ENCODE results near the gene CD300E.

The CD300E gene

GRCh38 chr17:74603037-74603635 is 20.4 kb downstream of the CD300E start:
- Histone ChIP-seq H3K9ac (ENCODE audit: low read depth in 1 of 2, low read length in 2 of 2) (no peak overlapping the region), H3K4me1 (ENCODE audit: control insufficient read depth in 2 of 2, insufficient read depth in 2 of 2, low read length in 2 of 2) (peaks cover 0 to 2% of the 10 kb centered on the region in 2 donors), H3K27ac (ENCODE audit: low read depth in 2 of 2, low read length in 2 of 2) (no peak overlapping the region), H3K4me3 (ENCODE audit: low read length in 2 of 2) (no peak overlapping the region), H3K36me3 (ENCODE audit: control insufficient read depth in 2 of 2, insufficient read depth in 2 of 2, low read length in 2 of 2) (no peaks in the 10 kb centered on the region), H3K9me3 (ENCODE audit: control insufficient read depth in 2 of 2, low read length in 2 of 2) (no peaks in the 10 kb centered on the region), H3K27me3 (ENCODE audit: control insufficient read depth in 2 of 2, insufficient read depth in 2 of 2, low read length in 2 of 2) (peaks cover 4 to 6% of the 10 kb centered on the region in 2 donors)

GRCh38 chr17:74601944-74602572 is 21.5 kb downstream of the CD300E start:
- H3K27ac ChIP-seq (ENCODE audit: low read depth in 2 of 2, low read length in 2 of 2): no peak overlapping the region
- H3K9ac ChIP-seq (ENCODE audit: low read depth in 1 of 2, low read length in 2 of 2): no peak overlapping the region
- no peak overlapping the region for H3K4me3 ChIP-seq (ENCODE audit: low read length in 2 of 2)
- no peaks in the 10 kb centered on the region for H3K9me3 ChIP-seq (ENCODE audit: control insufficient read depth in 2 of 2, low read length in 2 of 2)
- peaks cover 0 to 3% of the 10 kb centered on the region in 2 donors for H3K27me3 ChIP-seq (ENCODE audit: control insufficient read depth in 2 of 2, insufficient read depth in 2 of 2, low read length in 2 of 2)
- peaks cover 0 to 2% of the 10 kb centered on the region in 2 donors for H3K4me1 ChIP-seq (ENCODE audit: control insufficient read depth in 2 of 2, insufficient read depth in 2 of 2, low read length in 2 of 2)
- no peaks in the 10 kb centered on the region for H3K36me3 ChIP-seq (ENCODE audit: control insufficient read depth in 2 of 2, insufficient read depth in 2 of 2, low read length in 2 of 2)

- Histone ChIP-seq H3K4me3 (ENCODE audit: low read length in 2 of 2) (no peak overlapping the region), H3K9ac (ENCODE audit: low read depth in 1 of 2, low read length in 2 of 2) (no peak overlapping the region), H3K36me3 (ENCODE audit: control insufficient read depth in 2 of 2, insufficient read depth in 2 of 2, low read length in 2 of 2) (no peaks in the 10 kb centered on the region), H3K4me1 (ENCODE audit: control insufficient read depth in 2 of 2, insufficient read depth in 2 of 2, low read length in 2 of 2) (peaks cover 0 to 2% of the 10 kb centered on the region in 2 donors), H3K9me3 (ENCODE audit: control insufficient read depth in 2 of 2, low read length in 2 of 2) (no peaks in the 10 kb centered on the region), H3K27me3 (ENCODE audit: control insufficient read depth in 2 of 2, insufficient read depth in 2 of 2, low read length in 2 of 2) (peaks cover 0 to 3% of the 10 kb centered on the region in 2 donors), H3K27ac (ENCODE audit: low read depth in 2 of 2, low read length in 2 of 2) (no peak overlapping the region)
Measured at GRCh38 chr17:74599448-74599939, 24.0 kb downstream of the CD300E start.

GRCh38 chr17:74599023-74599399 is 24.5 kb downstream of the CD300E start:
- H3K4me1 ChIP-seq (ENCODE audit: control insufficient read depth in 2 of 2, insufficient read depth in 2 of 2, low read length in 2 of 2): peaks cover 0 to 2% of the 10 kb centered on the region in 2 donors
- no peak overlapping the region for H3K9ac ChIP-seq (ENCODE audit: low read depth in 1 of 2, low read length in 2 of 2)
- H3K27me3 ChIP-seq (ENCODE audit: control insufficient read depth in 2 of 2, insufficient read depth in 2 of 2, low read length in 2 of 2): peaks cover 0 to 3% of the 10 kb centered on the region in 2 donors
- no peak overlapping the region for H3K27ac ChIP-seq (ENCODE audit: low read depth in 2 of 2, low read length in 2 of 2)
- H3K9me3 ChIP-seq (ENCODE audit: control insufficient read depth in 2 of 2, low read length in 2 of 2): no peaks in the 10 kb centered on the region
- no peaks in the 10 kb centered on the region for H3K36me3 ChIP-seq (ENCODE audit: control insufficient read depth in 2 of 2, insufficient read depth in 2 of 2, low read length in 2 of 2)
- no peak overlapping the region for H3K4me3 ChIP-seq (ENCODE audit: low read length in 2 of 2)

- Histone ChIP-seq H3K4me1 (ENCODE audit: control insufficient read depth in 2 of 2, insufficient read depth in 2 of 2, low read length in 2 of 2) (peaks cover 0 to 2% of the 10 kb centered on the region in 2 donors), H3K4me3 (ENCODE audit: low read length in 2 of 2) (no peak overlapping the region), H3K36me3 (ENCODE audit: control insufficient read depth in 2 of 2, insufficient read depth in 2 of 2, low read length in 2 of 2) (no peaks in the 10 kb centered on the region), H3K27ac (ENCODE audit: low read depth in 2 of 2, low read length in 2 of 2) (no peak overlapping the region), H3K9me3 (ENCODE audit: control insufficient read depth in 2 of 2, low read length in 2 of 2) (no peaks in the 10 kb centered on the region), H3K9ac (ENCODE audit: low read depth in 1 of 2, low read length in 2 of 2) (no peak overlapping the region), H3K27me3 (ENCODE audit: control insufficient read depth in 2 of 2, insufficient read depth in 2 of 2, low read length in 2 of 2) (peaks cover 0 to 3% of the 10 kb centered on the region in 2 donors)
Measured at GRCh38 chr17:74598346-74599022, 25.1 kb downstream of the CD300E start.

GRCh38 chr17:74597069-74597790 is 26.3 kb downstream of the CD300E start:
- Histone ChIP-seq H3K36me3 (ENCODE audit: control insufficient read depth in 2 of 2, insufficient read depth in 2 of 2, low read length in 2 of 2) (no peaks in the 10 kb centered on the region), H3K9me3 (ENCODE audit: control insufficient read depth in 2 of 2, low read length in 2 of 2) (no peaks in the 10 kb centered on the region), H3K27me3 (ENCODE audit: control insufficient read depth in 2 of 2, insufficient read depth in 2 of 2, low read length in 2 of 2) (peaks cover 0 to 3% of the 10 kb centered on the region in 2 donors), H3K9ac (ENCODE audit: low read depth in 1 of 2, low read length in 2 of 2) (no peak overlapping the region), H3K4me3 (ENCODE audit: low read length in 2 of 2) (no peak overlapping the region), H3K4me1 (ENCODE audit: control insufficient read depth in 2 of 2, insufficient read depth in 2 of 2, low read length in 2 of 2) (peaks cover 0 to 2% of the 10 kb centered on the region in 2 donors), H3K27ac (ENCODE audit: low read depth in 2 of 2, low read length in 2 of 2) (no peak overlapping the region)

- H3K36me3 ChIP-seq (ENCODE audit: control insufficient read depth in 2 of 2, insufficient read depth in 2 of 2, low read length in 2 of 2): no peaks in the 10 kb centered on the region
- peaks cover 0 to 3% of the 10 kb centered on the region in 2 donors for H3K27me3 ChIP-seq (ENCODE audit: control insufficient read depth in 2 of 2, insufficient read depth in 2 of 2, low read length in 2 of 2)
- H3K4me1 ChIP-seq (ENCODE audit: control insufficient read depth in 2 of 2, insufficient read depth in 2 of 2, low read length in 2 of 2): peaks cover 0 to 2% of the 10 kb centered on the region in 2 donors
- no peaks in the 10 kb centered on the region for H3K9me3 ChIP-seq (ENCODE audit: control insufficient read depth in 2 of 2, low read length in 2 of 2)
- H3K4me3 ChIP-seq (ENCODE audit: low read length in 2 of 2): no peak overlapping the region
- H3K9ac ChIP-seq (ENCODE audit: low read depth in 1 of 2, low read length in 2 of 2): no peak overlapping the region
- H3K27ac ChIP-seq (ENCODE audit: low read depth in 2 of 2, low read length in 2 of 2): no peak overlapping the region
Measured at GRCh38 chr17:74595037-74595750, 28.3 kb downstream of the CD300E start.

- no peaks in the 10 kb centered on the region for H3K27me3 ChIP-seq (ENCODE audit: control insufficient read depth in 2 of 2, insufficient read depth in 2 of 2, low read length in 2 of 2)
- no peaks in the 10 kb centered on the region for H3K36me3 ChIP-seq (ENCODE audit: control insufficient read depth in 2 of 2, insufficient read depth in 2 of 2, low read length in 2 of 2)
- no peak within 1 kb of the TSS for H3K27ac ChIP-seq (ENCODE audit: low read depth in 2 of 2, low read length in 2 of 2)
- no peak within 1 kb of the TSS for H3K9ac ChIP-seq (ENCODE audit: low read depth in 1 of 2, low read length in 2 of 2)
- no peak within 1 kb of the TSS for H3K4me3 ChIP-seq (ENCODE audit: low read length in 2 of 2)
- H3K4me1 ChIP-seq (ENCODE audit: control insufficient read depth in 2 of 2, insufficient read depth in 2 of 2, low read length in 2 of 2): no peaks in the 10 kb centered on the region
- no peaks in the 10 kb centered on the region for H3K9me3 ChIP-seq (ENCODE audit: control insufficient read depth in 2 of 2, low read length in 2 of 2)
Measured at GRCh38 chr17:74592087-74592990, 31.2 kb downstream of the CD300E start, which contains the start of gene CD300LD. TSS of gene CD300LD (minus strand) at chr17:74592283. CDS start at chr17:74592202, 81 bp downstream.

GRCh38 chr17:74591503-74591902 is 32.0 kb downstream of the CD300E start:
- no peak overlapping the region for H3K9ac ChIP-seq (ENCODE audit: low read depth in 1 of 2, low read length in 2 of 2)
- H3K4me3 ChIP-seq (ENCODE audit: low read length in 2 of 2): no peak overlapping the region
- H3K27ac ChIP-seq (ENCODE audit: low read depth in 2 of 2, low read length in 2 of 2): no peak overlapping the region
- H3K36me3 ChIP-seq (ENCODE audit: control insufficient read depth in 2 of 2, insufficient read depth in 2 of 2, low read length in 2 of 2): no peaks in the 10 kb centered on the region
- H3K9me3 ChIP-seq (ENCODE audit: control insufficient read depth in 2 of 2, low read length in 2 of 2): no peaks in the 10 kb centered on the region
- H3K27me3 ChIP-seq (ENCODE audit: control insufficient read depth in 2 of 2, insufficient read depth in 2 of 2, low read length in 2 of 2): no peaks in the 10 kb centered on the region
- H3K4me1 ChIP-seq (ENCODE audit: control insufficient read depth in 2 of 2, insufficient read depth in 2 of 2, low read length in 2 of 2): no peaks in the 10 kb centered on the region
